RWPE2 (cell line): ENCODE results near the gene ATXN7.

Experiments
- ATAC-seq: fragments of 200-7000 bp; cut with Tn5 transposase; 3 replicates; pipeline ENCODE4 v1.9.1; 2021; ENCODE audit warnings: low read depth
- DNase-seq: peaks from one replicate; pipeline ENCODE4 v3.0.0-alpha.2; 2020; ENCODE audit warnings: low spot score
- H3K27ac ChIP-seq: fragments of 450-650 bp; 2 replicates; pipeline ENCODE4 v1.5.1; 2017; ENCODE audit warnings: mild to moderate bottlenecking; ENCODE audit not compliant: poor library complexity, severe bottlenecking
- H3K27me3 ChIP-seq: fragments of 250-450 bp; sonication (Bioruptor Pico); 2 replicates; pipeline ENCODE4 v1.5.1; 2021; ENCODE audit warnings: mild to moderate bottlenecking, moderate library complexity; ENCODE audit not compliant: insufficient read depth, poor library complexity, severe bottlenecking
- H3K36me3 ChIP-seq: fragments of 250-450 bp; sonication (Bioruptor Pico); 2 replicates; pipeline ENCODE4 v1.5.1; 2020; ENCODE audit warnings: low read depth, mild to moderate bottlenecking, moderate library complexity
- H3K4me1 ChIP-seq: fragments of 250-450 bp; sonication (Bioruptor Pico); 2 replicates; pipeline ENCODE4 v1.5.1; 2021; ENCODE audit warnings: mild to moderate bottlenecking, moderate library complexity; ENCODE audit not compliant: insufficient read depth, poor library complexity, severe bottlenecking
- H3K4me3 ChIP-seq: fragments of 250-450 bp; sonication (Bioruptor Pico); 2 replicates; pipeline ENCODE4 v1.5.1; 2021; ENCODE audit warnings: mild to moderate bottlenecking, moderate library complexity; ENCODE audit not compliant: severe bottlenecking
- H3K9me3 ChIP-seq: fragments of 250-450 bp; sonication (Bioruptor Pico); 2 replicates; pipeline ENCODE4 v1.5.1; 2021; ENCODE audit warnings: mild to moderate bottlenecking, moderate library complexity; ENCODE audit not compliant: severe bottlenecking
- TF ChIP-seq, protein P1 (sequence below): fragments of 450-650 bp; IDR thresholded peaks from one replicate; pipeline ENCODE4 v1.5.1; 2017; ENCODE audit warnings: mild to moderate bottlenecking, moderate library complexity; ENCODE audit not compliant: poor library complexity, severe bottlenecking

Gene ATXN7

DNA sequence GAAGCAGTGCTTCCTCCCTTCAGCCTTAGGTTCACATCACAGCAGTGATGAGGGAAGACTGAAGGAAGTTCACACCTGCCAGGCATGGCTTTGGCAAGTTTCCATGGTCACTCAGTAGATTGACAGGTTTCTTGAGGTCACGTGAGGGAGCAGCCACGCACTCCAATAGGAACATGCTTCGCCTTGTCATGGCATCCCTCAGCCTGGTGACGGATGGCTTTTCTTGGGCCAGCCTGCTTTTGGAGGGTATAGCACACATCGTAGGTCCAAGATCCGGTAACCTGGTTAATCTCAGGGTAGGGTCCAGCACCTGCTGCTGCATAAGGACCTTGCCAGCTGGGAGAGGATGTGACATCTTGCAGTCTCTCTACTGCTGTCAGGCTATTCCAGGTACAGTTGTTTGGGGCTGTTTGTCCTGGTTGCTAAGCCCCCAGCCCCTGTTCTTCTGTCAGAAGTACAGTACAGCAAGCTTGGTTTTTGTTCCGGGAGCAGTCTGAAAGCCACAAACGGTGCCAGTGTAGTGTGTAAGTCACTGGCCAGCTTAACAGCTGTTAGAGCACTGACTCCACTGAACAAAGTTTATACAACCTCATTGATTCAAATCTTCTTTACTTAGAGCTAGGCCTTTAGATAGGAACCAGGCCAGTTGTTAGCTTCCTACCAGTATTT lies 117.3 kb downstream of the ATXN7 start:
- Histone ChIP-seq H3K4me1 (peaks cover 16% of the 10 kb centered on the region), H3K27ac (no peak overlapping the region), H3K27me3 (no peaks in the 10 kb centered on the region), H3K9me3 (no peaks in the 10 kb centered on the region), H3K4me3 (no peak overlapping the region), H3K36me3 (peaks cover 56% of the 10 kb centered on the region)
- no peak for DNase-seq
- TF ChIP-seq, protein P1, sequence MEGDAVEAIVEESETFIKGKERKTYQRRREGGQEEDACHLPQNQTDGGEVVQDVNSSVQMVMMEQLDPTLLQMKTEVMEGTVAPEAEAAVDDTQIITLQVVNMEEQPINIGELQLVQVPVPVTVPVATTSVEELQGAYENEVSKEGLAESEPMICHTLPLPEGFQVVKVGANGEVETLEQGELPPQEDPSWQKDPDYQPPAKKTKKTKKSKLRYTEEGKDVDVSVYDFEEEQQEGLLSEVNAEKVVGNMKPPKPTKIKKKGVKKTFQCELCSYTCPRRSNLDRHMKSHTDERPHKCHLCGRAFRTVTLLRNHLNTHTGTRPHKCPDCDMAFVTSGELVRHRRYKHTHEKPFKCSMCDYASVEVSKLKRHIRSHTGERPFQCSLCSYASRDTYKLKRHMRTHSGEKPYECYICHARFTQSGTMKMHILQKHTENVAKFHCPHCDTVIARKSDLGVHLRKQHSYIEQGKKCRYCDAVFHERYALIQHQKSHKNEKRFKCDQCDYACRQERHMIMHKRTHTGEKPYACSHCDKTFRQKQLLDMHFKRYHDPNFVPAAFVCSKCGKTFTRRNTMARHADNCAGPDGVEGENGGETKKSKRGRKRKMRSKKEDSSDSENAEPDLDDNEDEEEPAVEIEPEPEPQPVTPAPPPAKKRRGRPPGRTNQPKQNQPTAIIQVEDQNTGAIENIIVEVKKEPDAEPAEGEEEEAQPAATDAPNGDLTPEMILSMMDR: no peak
- ATAC-seq: no peak

DNA sequence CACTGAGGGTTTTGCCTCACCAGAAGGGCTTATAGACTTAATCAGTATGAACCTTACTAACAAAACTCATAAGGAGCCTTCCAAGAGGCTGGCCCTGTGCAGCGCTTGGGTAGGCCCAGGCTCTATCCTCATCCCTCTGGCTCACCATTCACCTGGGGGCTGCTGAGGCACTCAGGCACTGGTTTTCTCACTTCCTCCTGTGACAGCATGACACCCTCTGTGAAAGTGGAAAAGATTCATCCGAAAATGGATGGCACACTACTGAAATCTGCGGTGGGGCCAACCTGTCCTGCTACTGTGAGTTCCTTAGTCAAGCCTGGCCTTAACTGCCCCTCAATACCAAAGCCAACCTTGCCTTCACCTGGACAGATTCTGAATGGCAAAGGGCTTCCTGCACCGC lies 118.3 kb downstream of the ATXN7 start:
- no peak for ATAC-seq
- no peak overlapping the region for H3K4me3 ChIP-seq
- H3K4me1 ChIP-seq: peaks cover 6% of the 10 kb centered on the region
- H3K27ac ChIP-seq: no peak overlapping the region
- H3K27me3 ChIP-seq: no peaks in the 10 kb centered on the region
- peaks cover 64% of the 10 kb centered on the region for H3K36me3 ChIP-seq
- TF ChIP-seq, protein P1: no peak
- DNase-seq: no peak
- H3K9me3 ChIP-seq: no peaks in the 10 kb centered on the region

DNA sequence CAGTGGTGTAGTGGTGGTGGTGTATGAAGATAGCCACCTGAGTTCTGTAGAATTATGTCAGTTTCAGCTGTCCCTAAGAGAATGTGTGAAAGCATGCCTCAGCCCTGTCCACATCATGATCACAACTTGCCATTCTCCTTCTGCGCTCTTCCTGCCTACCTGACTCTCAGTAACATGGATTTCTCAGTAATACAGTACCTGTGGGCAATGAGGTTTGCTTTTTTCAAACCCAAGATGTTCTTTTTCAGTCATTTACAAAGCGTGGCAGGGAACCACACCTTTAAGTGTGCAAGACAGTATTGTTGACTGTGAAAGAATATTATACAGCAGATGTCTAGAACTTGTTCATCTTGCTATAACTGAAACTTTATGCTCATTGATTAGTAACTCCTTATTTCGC lies 120.7 kb downstream of the ATXN7 start:
- no peak overlapping the region for H3K4me3 ChIP-seq
- no peaks in the 10 kb centered on the region for H3K4me1 ChIP-seq
- H3K9me3 ChIP-seq: no peaks in the 10 kb centered on the region
- H3K27me3 ChIP-seq: no peaks in the 10 kb centered on the region
- TF ChIP-seq, protein P1: no peak
- H3K27ac ChIP-seq: no peak overlapping the region
- DNase-seq: no peak
- no peak for ATAC-seq
- peaks cover 81% of the 10 kb centered on the region for H3K36me3 ChIP-seq

DNA sequence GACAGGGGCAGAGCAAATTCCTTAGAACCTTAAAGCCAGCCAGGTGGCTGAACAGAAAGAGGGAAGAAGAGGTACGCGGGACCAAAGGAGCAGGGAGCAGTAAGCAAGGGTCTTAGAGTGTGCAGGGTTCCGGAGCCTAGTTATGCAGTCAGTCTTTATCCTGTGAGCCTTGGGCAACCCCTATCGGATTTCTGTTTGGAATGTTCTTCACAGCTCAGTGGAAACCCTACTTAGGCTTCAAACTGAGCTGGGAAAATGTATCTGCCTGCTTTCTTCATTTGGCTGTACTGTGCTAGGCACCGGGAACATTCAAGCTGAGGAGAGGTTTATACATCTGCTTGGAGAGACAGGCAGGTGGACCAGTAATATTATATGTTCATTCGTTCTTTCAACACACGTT lies 122.5 kb downstream of the ATXN7 start:
- no peaks in the 10 kb centered on the region for H3K4me1 ChIP-seq
- ATAC-seq (no peak), DNase-seq (no peak)
- H3K27ac ChIP-seq: no peak overlapping the region
- no peak overlapping the region for H3K4me3 ChIP-seq
- TF ChIP-seq, protein P1: no peak
- H3K9me3 ChIP-seq: no peaks in the 10 kb centered on the region
- H3K36me3 ChIP-seq: peaks cover 80% of the 10 kb centered on the region
- H3K27me3 ChIP-seq: no peaks in the 10 kb centered on the region

DNA sequence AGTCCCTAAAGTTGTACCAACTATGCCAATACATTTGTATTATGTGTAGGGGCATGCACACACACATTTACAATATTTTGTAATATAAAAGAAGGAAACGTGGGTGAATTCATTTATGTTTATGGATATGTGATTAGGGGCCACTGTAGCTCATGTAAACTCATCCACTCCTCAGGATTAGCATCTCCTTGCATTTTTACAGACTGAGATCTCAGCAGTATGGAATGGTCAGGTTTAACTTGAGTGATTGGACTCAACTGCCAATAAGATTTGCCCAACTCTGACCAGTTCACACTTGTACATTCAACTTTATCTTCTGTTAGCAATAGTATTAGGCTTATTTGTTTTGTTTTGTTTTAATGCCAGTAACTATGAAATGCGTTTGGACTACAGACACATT lies 123.2 kb downstream of the ATXN7 start:
- no peak overlapping the region for H3K4me3 ChIP-seq
- no peak overlapping the region for H3K27ac ChIP-seq
- no peaks in the 10 kb centered on the region for H3K9me3 ChIP-seq
- H3K36me3 ChIP-seq: peaks cover 73% of the 10 kb centered on the region
- DNase-seq: no peak
- TF ChIP-seq, protein P1: no peak
- no peak for ATAC-seq
- H3K27me3 ChIP-seq: no peaks in the 10 kb centered on the region
- H3K4me1 ChIP-seq: no peaks in the 10 kb centered on the region
